K562 (cell line): ENCODE results near the gene CFAP97D2. TPM values are rescaled to one million over a fixed set of nuclear protein-coding genes. Genes with fewer than 3 reads are reported as not detected.
A peak's percentile ranks its signal among the peaks of the same experiment; 100 is the strongest.

Experiments used
- ARID3A ChIP-seq: IDR thresholded peaks from 2 replicates; pipeline ENCODE4 v1.6.1; 2012; ENCODE audit warnings: low read depth, low read length, improper control_type of control experiment, borderline replicate concordance
- ATF4 ChIP-seq: fragments of 450-650 bp; formaldehyde crosslinking; IDR thresholded peaks from 2 replicates; pipeline ENCODE4 v1.4.0; 2022; ENCODE audit warnings: mild to moderate bottlenecking, moderate library complexity
- CTBP1 ChIP-seq: fragments of 450-650 bp; IDR thresholded peaks from 2 replicates; pipeline ENCODE4 v1.6.1; 2016; ENCODE audit warnings: borderline replicate concordance
- E2F3 ChIP-seq: fragments of 250-450 bp; sonication (Bioruptor Pico); IDR thresholded peaks from 2 replicates; pipeline ENCODE4 v1.4.0; 2020; ENCODE audit warnings: mild to moderate bottlenecking
- E4F1 ChIP-seq: fragments of 250-450 bp; sonication (Bioruptor Pico); IDR thresholded peaks from 2 replicates; pipeline ENCODE4 v1.5.0; 2021; ENCODE audit warnings: mild to moderate bottlenecking, borderline replicate concordance
- KAT2B ChIP-seq: IDR thresholded peaks from one replicate; pipeline ENCODE4 v1.6.1; 2012; ENCODE audit warnings: low read depth, mild to moderate bottlenecking, control low read depth, inconsistent platforms, low read length, moderate library complexity
- NFXL1 ChIP-seq: fragments of 450-650 bp; formaldehyde crosslinking; IDR thresholded peaks from 2 replicates; pipeline ENCODE4 v1.4.0; 2021; ENCODE audit warnings: mild to moderate bottlenecking
- POLR2G ChIP-seq: fragments of 200-400 bp; formaldehyde crosslinking; IDR thresholded peaks from 2 replicates; pipeline ENCODE4 v1.6.1; 2017; ENCODE audit warnings: low read depth, mild to moderate bottlenecking, antibody characterized with exemption, low read length, moderate library complexity
- RB1 ChIP-seq: fragments of 450-650 bp; IDR thresholded peaks from 2 replicates; pipeline ENCODE4 v1.6.1; 2017; ENCODE audit warnings: low read depth, mild to moderate bottlenecking
- STAT5B ChIP-seq: fragments of 250-450 bp; sonication (Bioruptor Pico); IDR thresholded peaks from 2 replicates; pipeline ENCODE4 v1.8.0; 2021; ENCODE audit warnings: mild to moderate bottlenecking, inconsistent platforms
- TAF7 ChIP-seq: fragments of 450-650 bp; IDR thresholded peaks from 2 replicates; pipeline ENCODE4 v1.6.1; 2016; ENCODE audit warnings: missing genetic modification characterization, missing compliant biosample characterization
- THAP12 ChIP-seq: fragments of 250-450 bp; sonication (Bioruptor Pico); IDR thresholded peaks from 2 replicates; pipeline ENCODE4 v1.9.0; 2021; ENCODE audit warnings: mild to moderate bottlenecking, inconsistent platforms
- YY1 ChIP-seq, 3 experiments: IDR thresholded peaks; 2 replicates each; pipeline ENCODE4 v1.6.1; 2011; ENCODE audit warnings: low read length in 2 of 3, mild to moderate bottlenecking in 2 of 3, moderate library complexity in 2 of 3, borderline replicate concordance in 1 of 3, control low read depth in 1 of 3, low read depth in 1 of 3; ENCODE audit not compliant: insufficient read depth in 3 of 3, insufficient replicate concordance in 2 of 3, control insufficient read depth in 1 of 3, insufficient read length in 1 of 3; ENCODE audit errors: extremely low read depth in 1 of 3
- ZBTB43 ChIP-seq: sonication (generic); formaldehyde crosslinking; IDR thresholded peaks from 2 replicates; pipeline ENCODE4 v1.8.0; 2023; ENCODE audit warnings: mild to moderate bottlenecking, missing genetic modification reagents
- ZBTB7A ChIP-seq: IDR thresholded peaks from 2 replicates; pipeline ENCODE4 v1.6.1; 2011; ENCODE audit warnings: low read depth, mild to moderate bottlenecking, low read length, moderate library complexity, borderline replicate concordance; ENCODE audit not compliant: control insufficient read depth
- ZNF347 ChIP-seq: fragments of 450-650 bp; formaldehyde crosslinking; IDR thresholded peaks from 2 replicates; pipeline ENCODE4 v1.4.0; 2020; ENCODE audit warnings: low read depth, mild to moderate bottlenecking, moderate library complexity
- ZNF445 ChIP-seq: fragments of 250-450 bp; sonication (Bioruptor Pico); IDR thresholded peaks from 2 replicates; pipeline ENCODE4 v1.4.0; 2020; ENCODE audit warnings: low read depth, mild to moderate bottlenecking, moderate library complexity
- ZNF780A ChIP-seq: fragments of 250-450 bp; sonication (Bioruptor Pico); IDR thresholded peaks from 2 replicates; pipeline ENCODE4 v1.5.0; 2021; ENCODE audit warnings: mild to moderate bottlenecking
- polyA plus RNA-seq, 8 experiments: library from polyadenylated mRNA; depleted of rRNA in 4 of 8; stranded (reverse) in 5 of 8; unstranded in 3 of 8; fragments of >200 nt; fragmentation: Nextera tagmentation in 2 of 8; fragmentation: Illumina TruSeq in 1 of 8; extraction: Ambion mirVana in 2 of 8; extraction: Trizol in 1 of 8; gene quantifications; 2 replicates each; pipeline versions ENCODE4 v1.2.1 to v1.2.3, GENCODE V29; 2011 to 2014; ENCODE audit warnings: inconsistent platforms in 1 of 8, missing spikeins in 1 of 8
- total RNA-seq, 7 experiments: library from RNA; depleted of rRNA in 6 of 7; stranded (reverse); fragments of >200 nt in 6 of 7; fragmentation: Illumina TruSeq in 2 of 7; extraction: Trizol in 2 of 7; gene quantifications; 2 replicates each; pipeline versions ENCODE4 v1.2.1 to v1.2.3, GENCODE V29; 2011 to 2021; ENCODE audit warnings: low replicate concordance in 1 of 7

Gene CFAP97D2
- total and polyA plus RNA-seq, 9 of the 15 experiments (the other 6 are each of a cell fraction or from before 2014, with no cell fraction given) = not detected

GRCh38 chr13:114132419-114133121 lies 46.5 kb upstream of the CFAP97D2 start, which contains the start of gene RASA3 (continued):
- TF ChIP-seq E4F1 (no peak), ZNF445 (CRISPR knock-in tag) (no peak), ARID3A (no peak), THAP12 (CRISPR knock-in tag) (0 out of 2 replicates have a peak, but pooled peaks have one; percentile 33), ZNF780A (no peak), ZBTB7A (peak; percentile 89; the same call in 1 of the 2 replicates), TAF7 (tag) (no peak), POLR2G (peak; percentile 74), RB1 (peak; percentile 44; the same call in 1 of the 2 replicates), ZNF347 (no peak), ATF4 (CRISPR knock-in tag) (no peak), E2F3 (no peak), CTBP1 (peak; percentile 58; the same call in 1 of the 2 replicates), STAT5B (CRISPR knock-in tag) (no peak), NFXL1 (CRISPR knock-in tag) (no peak), ZBTB43 (CRISPR knock-in tag) (no peak), YY1 (IDR thresholded peaks at IDR 0.05; ENCODE audit: borderline replicate concordance in 1 of 3, control insufficient read depth in 1 of 3, extremely low read depth in 1 of 3, insufficient read depth in 3 of 3, insufficient read length in 1 of 3, insufficient replicate concordance in 2 of 3, low read depth in 1 of 3, low read length in 2 of 3) (peak in 2 of 3 experiments; percentile 21 to 43), KAT2B (no peak)
